Measurements from ENCODE around the gene TMEM255B. TPM values are rescaled to one million over a fixed set of nuclear protein-coding genes. Genes with fewer than 3 reads are reported as not detected.
A peak's percentile ranks its signal among the peaks of the same experiment; 100 is the strongest.

Gene TMEM255B
- total RNA-seq, 1 experiment from 2014 or later = 4.7 TPM

GRCh38 chr13:113816254-113816929 lies 57.4 kb downstream of the TMEM255B start:
- H3K27me3 Mint-ChIP-seq (ENCODE audit: low read depth) = no peaks in the 10 kb centered on the region; the same call in 1 of the 2 replicates
- no peak for TF ChIP-seq ZNF232 (CRISPR knock-in tag; IDR thresholded peaks at IDR 0.05)
- TF ChIP-seq PREB (CRISPR knock-in tag; IDR thresholded peaks at IDR 0.05; ENCODE audit: borderline replicate concordance) = no peak
- no peak for TF ChIP-seq GABPB1 (CRISPR knock-in tag; IDR thresholded peaks at IDR 0.05)
- TF ChIP-seq JUN (CRISPR knock-in tag; IDR thresholded peaks at IDR 0.05) = no peak
- TF ChIP-seq ZBTB43 (CRISPR knock-in tag; IDR thresholded peaks at IDR 0.05) = no peak
- TF ChIP-seq TEAD1 (CRISPR knock-in tag; IDR thresholded peaks at IDR 0.05) = no peak
- no peak for TF ChIP-seq ZNF281 (CRISPR knock-in tag; IDR thresholded peaks at IDR 0.05)
- H3K4me3 Mint-ChIP-seq = no peak overlapping the region
- H3K27ac Mint-ChIP-seq = peak overlapping the region; percentile 15; the same call in 1 of the 2 replicates
- no peaks in the 10 kb centered on the region for H3K36me3 Mint-ChIP-seq
- H3K4me1 Mint-ChIP-seq = peaks cover 6% of the 10 kb centered on the region
- CTCF ChIA-PET = interaction anchor here (0.8 kb wide), 1 partner anchor 14 kb away, joined by 5 read pairs; no protein-coding TSS in a partner anchor
- ATAC-seq (no peak), DNase-seq (ENCODE audit: low spot score) (no peak)
- H3K9me3 Mint-ChIP-seq = no peaks in the 10 kb centered on the region
- POLR2A ChIA-PET = no interaction called here

- TF ChIP-seq CTCF (IDR thresholded peaks at IDR 0.05) = peak; percentile 87
- TF ChIP-seq TP53 (CRISPR knock-in tag; IDR thresholded peaks at IDR 0.05) = no peak
- POLR2A ChIA-PET = no interaction called here
- CTCF ChIA-PET = interaction anchor here (0.8 to 1.7 kb wide), 2 partner anchors 14 to 87 kb away, joined by 4 to 5 read pairs; no protein-coding TSS in a partner anchor
- Mint-ChIP-seq H3K4me1 (peaks cover 6% of the 10 kb centered on the region), H3K36me3 (no peaks in the 10 kb centered on the region), H3K9me3 (no peaks in the 10 kb centered on the region), H3K27ac (peak overlapping the region; percentile 68; the same call in 1 of the 2 replicates), H3K4me3 (no peak overlapping the region), H3K27me3 (ENCODE audit: low read depth) (no peaks in the 10 kb centered on the region; the same call in 1 of the 2 replicates)
- peak; percentile 74 for ATAC-seq
- peak; percentile 93 for DNase-seq (ENCODE audit: low spot score)
Measured at GRCh38 chr13:113816946-113817859, 58.2 kb downstream of the TMEM255B start.

- H3K9me3 Mint-ChIP-seq = no peaks in the 10 kb centered on the region
- ChIA-PET POLR2A (no interaction called here), CTCF (interaction anchor here (1.7 kb wide), 1 partner anchor 86 kb away, joined by 4 read pairs; no protein-coding TSS in a partner anchor)
- ATAC-seq (no peak), DNase-seq (ENCODE audit: low spot score) (no peak)
- peaks cover 6% of the 10 kb centered on the region for H3K4me1 Mint-ChIP-seq
- H3K4me3 Mint-ChIP-seq = no peak overlapping the region
- TF ChIP-seq CREB1 (CRISPR knock-in tag; IDR thresholded peaks at IDR 0.05) (no peak), E2F5 (CRISPR knock-in tag; IDR thresholded peaks at IDR 0.05) (no peak), NFATC4 (CRISPR knock-in tag; IDR thresholded peaks at IDR 0.05) (no peak)
- no peaks in the 10 kb centered on the region; the same call in 1 of the 2 replicates for H3K27me3 Mint-ChIP-seq (ENCODE audit: low read depth)
- no peaks in the 10 kb centered on the region for H3K36me3 Mint-ChIP-seq
- peak overlapping the region; percentile 68; the same call in 1 of the 2 replicates for H3K27ac Mint-ChIP-seq
Measured at GRCh38 chr13:113817860-113818691, 59.0 kb downstream of the TMEM255B start.
